GM19395 (cell line): ENCODE data around the gene E2F1.
A peak's percentile ranks its signal among the peaks of the same experiment; 100 is the strongest.

Experiments used
- ATAC-seq: cut with Tn5 transposase; IDR thresholded peaks from one replicate; pipeline ENCODE4 v1.9.1; 2021; ENCODE audit warnings: mild to moderate bottlenecking, moderate library complexity; ENCODE audit not compliant: unreplicated experiment

E2F1 gene

DNA sequence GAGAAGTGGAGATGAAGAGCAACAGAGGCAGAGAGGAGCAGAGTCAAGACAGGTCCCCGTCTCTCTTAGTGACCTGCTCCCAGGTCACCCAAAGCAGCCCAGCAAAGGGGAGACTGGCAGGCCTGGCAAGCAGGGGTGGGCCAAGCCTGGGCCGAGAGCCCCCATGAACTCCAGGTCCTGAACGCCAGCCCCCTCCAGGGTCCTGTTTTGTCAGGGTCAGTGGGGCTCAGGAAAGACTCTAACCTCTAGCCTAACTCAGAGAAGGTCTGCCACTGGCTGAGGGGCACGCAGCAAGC lies 13.1 kb downstream of the E2F1 start:
- ATAC-seq: no peak

DNA sequence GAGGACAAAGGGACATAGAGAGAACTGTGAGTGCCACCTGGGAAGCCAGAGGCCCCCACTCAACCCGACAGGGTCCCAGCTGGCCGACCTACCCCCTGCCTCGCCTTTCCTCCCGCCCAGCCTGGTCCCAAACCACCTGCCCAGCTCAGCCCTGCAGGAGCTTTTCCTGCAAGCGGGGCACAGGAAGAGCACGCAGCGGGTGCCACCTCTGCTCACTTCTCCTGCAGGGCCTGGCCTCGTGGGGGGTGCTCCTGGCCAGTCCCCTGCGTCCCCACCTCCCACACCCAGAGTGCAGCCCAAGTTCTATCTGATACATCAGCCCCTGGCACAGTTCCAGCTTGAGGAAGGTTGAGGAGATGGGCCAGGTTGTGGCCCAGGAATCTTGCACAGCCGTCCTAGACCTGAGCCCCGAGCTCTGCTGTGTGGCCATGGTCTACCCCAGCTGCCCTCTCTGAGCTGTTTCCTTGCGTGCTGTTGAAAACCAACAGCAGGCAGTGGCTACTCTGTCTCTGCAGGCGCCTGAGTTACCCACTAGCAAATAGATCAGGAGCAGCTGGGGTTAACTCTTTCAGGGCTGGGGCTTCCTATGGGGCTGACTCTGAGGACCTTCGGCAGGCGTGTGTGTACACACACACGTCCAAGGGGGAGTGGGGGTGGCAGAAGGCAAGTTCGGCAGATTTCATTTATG lies 13.6 kb downstream of the E2F1 start:
- ATAC-seq: no peak

GRCh38 chr20:33671573-33672288 lies 14.5 kb downstream of the E2F1 start:
- ATAC-seq: no peak

GRCh38 chr20:33670715-33671499 lies 15.3 kb downstream of the E2F1 start:
- ATAC-seq: no peak

- no peak for ATAC-seq
Observed at GRCh38 chr20:33669873-33670640, 16.1 kb downstream of the E2F1 start.

- no peak for ATAC-seq
Observed at GRCh38 chr20:33669224-33669623, 17.0 kb downstream of the E2F1 start.

DNA sequence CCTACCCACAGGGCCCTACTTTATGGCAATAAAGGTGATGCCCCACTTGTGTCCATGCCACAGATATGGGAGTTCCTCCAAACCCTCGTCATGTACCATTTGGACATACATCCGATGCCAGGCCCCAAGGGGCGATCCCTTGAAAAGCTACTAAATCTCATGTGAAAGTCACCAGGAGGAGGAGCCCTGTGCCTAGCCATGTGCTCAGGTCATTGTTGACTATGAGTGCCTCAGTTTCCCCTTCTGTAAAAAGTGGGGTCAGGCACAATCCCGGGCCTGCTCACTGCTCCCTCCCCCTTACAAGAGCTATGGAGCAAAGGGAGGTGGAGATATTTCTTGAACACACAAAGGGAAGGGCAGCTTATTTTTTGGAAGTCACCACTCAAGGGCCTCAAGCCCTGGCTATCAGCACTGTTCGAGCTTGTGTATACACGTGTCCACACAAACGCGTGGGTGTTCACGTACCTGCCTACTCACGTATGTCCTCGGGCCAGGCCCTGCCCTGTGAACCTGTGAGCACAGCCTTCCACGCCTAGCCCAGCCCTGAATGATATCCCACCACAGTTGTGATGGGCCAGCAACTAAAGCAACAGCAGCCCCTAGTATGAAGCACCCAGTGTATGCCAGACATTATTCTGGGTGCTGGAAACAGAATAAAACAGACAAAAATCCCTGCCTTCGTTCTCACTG lies 17.6 kb downstream of the E2F1 start:
- no peak for ATAC-seq

DNA sequence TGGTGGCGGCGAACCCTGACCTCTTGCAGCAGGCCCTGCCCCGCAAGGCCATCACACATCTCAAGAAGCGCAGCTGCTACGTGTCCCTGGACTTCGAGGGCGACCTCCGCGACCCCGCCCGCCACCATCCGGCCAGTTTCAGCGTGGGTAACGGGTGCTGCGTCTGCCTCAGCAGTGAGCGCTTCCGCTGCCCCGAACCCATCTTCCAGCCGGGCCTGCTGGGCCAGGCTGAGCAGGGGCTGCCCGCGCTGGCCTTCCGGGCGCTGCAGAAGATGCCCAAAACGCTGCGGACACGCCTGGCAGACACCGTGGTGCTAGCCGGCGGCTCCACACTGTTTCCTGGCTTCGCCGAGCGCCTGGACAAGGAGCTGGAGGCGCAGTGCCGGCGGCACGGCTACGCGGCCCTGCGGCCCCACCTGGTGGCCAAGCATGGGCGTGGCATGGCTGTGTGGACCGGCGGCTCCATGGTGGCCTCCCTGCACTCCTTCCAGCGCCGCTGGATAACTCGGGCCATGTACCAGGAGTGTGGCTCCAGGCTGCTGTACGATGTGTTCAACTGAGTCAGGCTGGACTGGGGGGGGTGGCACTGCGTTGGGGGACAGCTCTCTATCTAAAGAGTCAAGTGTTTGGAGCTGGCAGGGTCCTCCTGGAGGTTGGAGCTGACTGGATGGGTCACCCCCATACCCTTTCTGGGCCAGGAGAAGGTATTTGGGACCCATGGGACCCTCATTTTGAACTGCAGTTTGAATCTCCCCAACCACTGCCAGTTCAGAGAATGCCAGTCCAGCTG lies 18.3 kb downstream of the E2F1 start:
- no peak for ATAC-seq

DNA sequence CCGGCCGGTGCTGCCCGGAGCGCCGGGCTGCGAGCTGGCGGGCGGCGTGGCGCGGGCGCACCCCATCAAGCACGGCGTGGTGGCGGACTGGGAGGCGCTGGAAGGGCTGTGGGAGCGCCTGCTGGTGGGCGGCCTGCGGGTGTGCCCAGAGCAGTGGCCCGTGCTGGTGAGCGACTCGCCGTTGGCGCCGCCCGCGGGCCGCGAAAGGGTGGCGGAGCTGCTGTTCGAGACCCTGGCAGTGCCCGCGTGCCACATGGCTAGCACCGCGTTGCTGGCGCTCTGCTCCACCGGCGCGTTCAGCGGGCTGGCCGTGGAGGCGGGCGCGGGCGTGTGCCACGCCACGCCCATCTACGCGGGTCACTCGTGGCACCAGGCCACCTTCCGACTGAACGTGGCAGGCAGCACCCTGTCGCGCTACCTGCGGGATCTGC lies 18.9 kb downstream of the E2F1 start:
- ATAC-seq: peak; percentile 20

DNA sequence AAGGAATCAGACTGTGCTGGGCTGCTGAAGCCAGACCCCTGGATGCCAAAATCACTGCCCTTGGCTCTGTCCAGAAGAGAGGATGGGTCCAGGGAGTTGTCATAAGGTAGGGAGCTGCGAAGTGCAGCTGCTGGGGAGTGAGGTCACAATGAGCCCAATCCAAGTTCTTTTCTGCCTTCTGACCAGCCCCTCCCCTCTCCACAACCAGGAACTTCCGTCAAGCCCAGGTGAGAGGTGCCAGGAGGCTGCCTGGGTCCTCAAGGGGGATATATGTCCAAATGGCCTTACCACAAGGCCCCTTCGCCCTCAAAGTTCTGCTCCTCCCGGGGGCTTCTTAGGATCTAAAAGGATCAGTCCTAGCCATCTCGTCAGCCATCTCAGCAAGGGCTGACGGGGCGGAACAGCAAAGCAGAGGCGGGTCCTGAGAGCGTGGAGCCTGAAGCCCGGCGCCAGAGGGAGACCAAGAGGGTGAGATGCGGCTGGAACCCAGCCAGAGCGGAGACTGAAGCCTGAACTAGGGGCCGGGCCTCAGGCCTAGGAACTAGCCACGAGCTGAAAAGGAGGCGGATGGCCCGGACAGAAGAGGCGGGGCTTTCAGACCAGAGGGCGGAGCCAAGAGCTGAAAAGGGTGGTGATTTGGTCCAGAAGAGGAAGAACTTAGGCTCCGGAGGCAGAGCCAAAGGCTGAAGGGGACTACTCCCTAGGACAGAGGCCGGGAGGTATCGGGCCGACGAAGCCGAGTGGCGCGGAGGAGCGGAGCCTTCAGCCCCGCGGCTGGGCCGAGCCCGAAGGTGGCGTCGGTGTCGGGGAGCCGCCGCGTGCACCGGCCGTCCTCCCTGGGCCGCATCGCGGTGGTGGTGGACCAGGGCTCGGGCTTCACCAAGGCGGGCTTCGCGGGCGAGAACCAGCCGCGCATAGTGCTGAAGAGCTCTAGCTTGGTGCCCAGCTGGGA lies 19.6 kb downstream of the E2F1 start, which contains the start of gene ACTL10:
ACTL10 (plus strand) TSS at position 651 of the 952 bp plus-strand sequence. CDS start 555 bp downstream, outside the sequence.
- ATAC-seq: peak; percentile 74

- ATAC-seq: no peak
Observed at GRCh38 chr20:33664762-33665144, 21.4 kb downstream of the E2F1 start.

DNA sequence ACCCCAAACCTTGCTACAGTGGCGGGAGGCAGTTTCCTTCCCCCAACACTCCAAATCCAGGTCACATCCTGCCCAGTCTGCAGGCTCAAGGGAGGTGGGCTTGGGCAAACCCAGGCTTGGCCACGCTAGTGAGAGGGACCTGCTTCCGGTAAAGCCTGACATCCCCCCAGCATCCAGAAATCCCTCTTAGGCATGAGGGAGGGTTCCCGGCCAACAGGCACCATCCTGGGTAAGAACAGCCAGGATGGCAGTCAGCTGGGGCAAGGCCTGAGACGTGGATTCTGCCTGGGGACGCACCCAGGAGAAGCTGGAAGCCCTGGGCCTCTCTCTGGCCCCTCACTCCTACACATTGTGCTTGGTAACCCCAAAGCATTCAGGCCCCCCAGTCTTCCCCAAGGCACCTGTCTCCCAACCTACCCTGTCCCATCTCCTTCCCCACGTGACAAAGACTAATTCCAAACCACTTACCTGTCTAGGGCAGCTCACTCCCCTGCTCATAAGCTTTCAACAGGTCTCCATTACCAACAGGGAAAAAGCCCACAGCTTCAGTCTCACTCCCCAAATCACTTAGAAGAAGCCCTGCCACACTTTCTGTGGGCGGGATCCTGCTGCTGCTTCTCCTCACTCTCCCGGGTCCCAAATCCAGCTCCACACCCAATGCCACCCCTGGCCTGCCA lies 22.0 kb downstream of the E2F1 start:
- no peak for ATAC-seq

DNA sequence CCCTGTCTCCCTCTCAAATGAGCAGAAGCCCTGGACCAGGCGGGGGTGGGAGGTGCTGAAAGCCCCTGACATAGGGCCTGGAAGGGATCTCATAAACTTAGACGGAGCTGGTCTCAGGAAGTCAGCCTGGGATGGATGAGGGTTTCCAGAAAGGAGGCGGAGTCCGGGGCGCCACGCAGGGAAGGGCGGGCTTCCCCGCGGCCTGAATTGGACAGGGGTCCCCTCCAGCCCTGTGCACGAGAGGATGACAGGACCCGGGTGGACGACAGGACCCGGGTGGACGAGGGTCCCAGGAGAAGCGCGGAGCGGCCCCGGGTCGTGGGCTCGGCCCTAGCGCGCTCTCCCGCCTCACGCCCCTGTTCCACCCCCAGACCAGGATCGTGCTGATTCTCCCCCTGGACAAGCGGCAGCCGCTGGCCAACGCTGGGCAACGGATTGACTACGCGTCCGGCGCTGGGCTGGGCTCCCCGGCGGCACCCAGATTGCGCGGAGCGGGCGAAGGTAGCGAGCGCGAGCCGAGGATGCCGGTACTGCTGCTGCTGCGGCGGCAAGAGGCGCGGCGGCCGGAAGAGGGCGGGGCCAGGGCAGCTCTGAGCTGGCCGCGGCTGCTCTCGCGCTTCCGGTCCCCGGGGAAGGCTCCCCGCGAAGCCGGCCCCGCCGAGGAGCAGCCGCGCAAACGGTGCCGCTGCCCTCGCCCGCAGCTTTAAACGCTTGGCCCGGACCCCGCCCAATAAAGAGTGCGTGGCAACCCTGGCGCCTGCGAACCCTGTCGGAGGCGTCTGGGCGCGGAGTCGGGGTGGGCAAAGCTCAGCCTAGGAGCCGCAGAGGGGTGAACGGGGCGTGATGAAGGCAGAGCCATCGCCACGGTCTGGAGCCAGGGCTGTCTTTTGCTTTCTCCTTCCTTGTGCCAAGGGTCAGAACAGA lies 22.8 kb downstream of the E2F1 start:
- no peak for ATAC-seq

DNA sequence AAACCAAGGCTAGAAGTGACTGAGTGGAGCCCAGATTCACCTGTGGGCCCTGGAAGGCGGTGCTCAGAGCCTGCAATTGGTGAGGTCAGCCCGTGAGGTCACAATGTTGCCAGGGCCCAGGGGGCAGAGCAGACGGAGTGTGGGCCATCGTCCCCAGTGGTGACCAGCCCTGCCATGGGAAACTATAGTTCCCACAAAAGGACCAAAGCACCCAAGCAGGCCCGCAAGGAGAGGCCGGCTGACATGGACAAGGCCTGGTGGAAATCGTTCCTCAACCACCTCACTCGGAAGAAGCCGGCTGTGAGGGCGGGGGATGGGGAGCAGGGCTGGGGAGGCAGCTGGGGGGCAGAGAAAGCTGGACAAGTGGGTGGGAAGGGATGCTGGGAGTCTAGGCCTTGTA lies 24.0 kb downstream of the E2F1 start, which contains the start of gene C20orf144:
C20orf144 (plus strand) TSS at position 156 of the 400 bp plus-strand sequence; CDS start at position 175, 19 bp downstream.
- ATAC-seq: no peak

GRCh38 chr20:33660685-33661058 lies 25.5 kb downstream of the E2F1 start:
- ATAC-seq: no peak

- no peak for ATAC-seq
Observed at GRCh38 chr20:33660035-33660684, 26.0 kb downstream of the E2F1 start.
